HL-60 (cell line): ENCODE results near the gene ZNF326.

Experiments
- GABPA ChIP-seq: IDR thresholded peaks from 2 replicates; pipeline ENCODE4 v1.6.1; 2012; ENCODE audit warnings: low read depth
- POLR2AphosphoS5 ChIP-seq: IDR thresholded peaks from 2 replicates; pipeline ENCODE4 v1.6.1; 2012; ENCODE audit warnings: low read depth
- TF ChIP-seq, protein P1 (sequence below): IDR thresholded peaks from one replicate; pipeline ENCODE4 v1.5.1; 2011; ENCODE audit warnings: low read length, control low read depth, inconsistent platforms; ENCODE audit not compliant: insufficient read depth
- TF ChIP-seq, protein P2 (sequence below): IDR thresholded peaks from 2 replicates; pipeline ENCODE4 v1.6.1; 2012; ENCODE audit warnings: low read depth; ENCODE audit not compliant: insufficient replicate concordance

GRCh38 chr1:89962024-89962741 lies 32.7 kb upstream of the ZNF326 start:
- no peak for TF ChIP-seq POLR2AphosphoS5
- TF ChIP-seq, protein P1, sequence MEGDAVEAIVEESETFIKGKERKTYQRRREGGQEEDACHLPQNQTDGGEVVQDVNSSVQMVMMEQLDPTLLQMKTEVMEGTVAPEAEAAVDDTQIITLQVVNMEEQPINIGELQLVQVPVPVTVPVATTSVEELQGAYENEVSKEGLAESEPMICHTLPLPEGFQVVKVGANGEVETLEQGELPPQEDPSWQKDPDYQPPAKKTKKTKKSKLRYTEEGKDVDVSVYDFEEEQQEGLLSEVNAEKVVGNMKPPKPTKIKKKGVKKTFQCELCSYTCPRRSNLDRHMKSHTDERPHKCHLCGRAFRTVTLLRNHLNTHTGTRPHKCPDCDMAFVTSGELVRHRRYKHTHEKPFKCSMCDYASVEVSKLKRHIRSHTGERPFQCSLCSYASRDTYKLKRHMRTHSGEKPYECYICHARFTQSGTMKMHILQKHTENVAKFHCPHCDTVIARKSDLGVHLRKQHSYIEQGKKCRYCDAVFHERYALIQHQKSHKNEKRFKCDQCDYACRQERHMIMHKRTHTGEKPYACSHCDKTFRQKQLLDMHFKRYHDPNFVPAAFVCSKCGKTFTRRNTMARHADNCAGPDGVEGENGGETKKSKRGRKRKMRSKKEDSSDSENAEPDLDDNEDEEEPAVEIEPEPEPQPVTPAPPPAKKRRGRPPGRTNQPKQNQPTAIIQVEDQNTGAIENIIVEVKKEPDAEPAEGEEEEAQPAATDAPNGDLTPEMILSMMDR: no peak
- TF ChIP-seq, protein P2, sequence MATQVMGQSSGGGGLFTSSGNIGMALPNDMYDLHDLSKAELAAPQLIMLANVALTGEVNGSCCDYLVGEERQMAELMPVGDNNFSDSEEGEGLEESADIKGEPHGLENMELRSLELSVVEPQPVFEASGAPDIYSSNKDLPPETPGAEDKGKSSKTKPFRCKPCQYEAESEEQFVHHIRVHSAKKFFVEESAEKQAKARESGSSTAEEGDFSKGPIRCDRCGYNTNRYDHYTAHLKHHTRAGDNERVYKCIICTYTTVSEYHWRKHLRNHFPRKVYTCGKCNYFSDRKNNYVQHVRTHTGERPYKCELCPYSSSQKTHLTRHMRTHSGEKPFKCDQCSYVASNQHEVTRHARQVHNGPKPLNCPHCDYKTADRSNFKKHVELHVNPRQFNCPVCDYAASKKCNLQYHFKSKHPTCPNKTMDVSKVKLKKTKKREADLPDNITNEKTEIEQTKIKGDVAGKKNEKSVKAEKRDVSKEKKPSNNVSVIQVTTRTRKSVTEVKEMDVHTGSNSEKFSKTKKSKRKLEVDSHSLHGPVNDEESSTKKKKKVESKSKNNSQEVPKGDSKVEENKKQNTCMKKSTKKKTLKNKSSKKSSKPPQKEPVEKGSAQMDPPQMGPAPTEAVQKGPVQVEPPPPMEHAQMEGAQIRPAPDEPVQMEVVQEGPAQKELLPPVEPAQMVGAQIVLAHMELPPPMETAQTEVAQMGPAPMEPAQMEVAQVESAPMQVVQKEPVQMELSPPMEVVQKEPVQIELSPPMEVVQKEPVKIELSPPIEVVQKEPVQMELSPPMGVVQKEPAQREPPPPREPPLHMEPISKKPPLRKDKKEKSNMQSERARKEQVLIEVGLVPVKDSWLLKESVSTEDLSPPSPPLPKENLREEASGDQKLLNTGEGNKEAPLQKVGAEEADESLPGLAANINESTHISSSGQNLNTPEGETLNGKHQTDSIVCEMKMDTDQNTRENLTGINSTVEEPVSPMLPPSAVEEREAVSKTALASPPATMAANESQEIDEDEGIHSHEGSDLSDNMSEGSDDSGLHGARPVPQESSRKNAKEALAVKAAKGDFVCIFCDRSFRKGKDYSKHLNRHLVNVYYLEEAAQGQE: no peak
- no peak for TF ChIP-seq GABPA
